GM18511 (cell line): ENCODE measurements around the gene GPR162.
"Not testable (repeated sequence)": the region's sequence is repeated elsewhere in the genome, so short reads cannot be mapped to it uniquely, and the experiment has no call there.

Experiments used
- ATAC-seq: cut with Tn5 transposase; IDR thresholded peaks from one replicate; pipeline ENCODE4 v1.9.1; 2021; ENCODE audit warnings: mild to moderate bottlenecking, moderate library complexity; ENCODE audit not compliant: unreplicated experiment

GPR162 gene

GRCh38 chr12:6871052-6871957, 49.7 kb downstream of the GPR162 start:
- ATAC-seq = no peak

- ATAC-seq = peak; percentile 43
Measured at GRCh38 chr12:6872073-6873048, 50.7 kb downstream of the GPR162 start.

DNA sequence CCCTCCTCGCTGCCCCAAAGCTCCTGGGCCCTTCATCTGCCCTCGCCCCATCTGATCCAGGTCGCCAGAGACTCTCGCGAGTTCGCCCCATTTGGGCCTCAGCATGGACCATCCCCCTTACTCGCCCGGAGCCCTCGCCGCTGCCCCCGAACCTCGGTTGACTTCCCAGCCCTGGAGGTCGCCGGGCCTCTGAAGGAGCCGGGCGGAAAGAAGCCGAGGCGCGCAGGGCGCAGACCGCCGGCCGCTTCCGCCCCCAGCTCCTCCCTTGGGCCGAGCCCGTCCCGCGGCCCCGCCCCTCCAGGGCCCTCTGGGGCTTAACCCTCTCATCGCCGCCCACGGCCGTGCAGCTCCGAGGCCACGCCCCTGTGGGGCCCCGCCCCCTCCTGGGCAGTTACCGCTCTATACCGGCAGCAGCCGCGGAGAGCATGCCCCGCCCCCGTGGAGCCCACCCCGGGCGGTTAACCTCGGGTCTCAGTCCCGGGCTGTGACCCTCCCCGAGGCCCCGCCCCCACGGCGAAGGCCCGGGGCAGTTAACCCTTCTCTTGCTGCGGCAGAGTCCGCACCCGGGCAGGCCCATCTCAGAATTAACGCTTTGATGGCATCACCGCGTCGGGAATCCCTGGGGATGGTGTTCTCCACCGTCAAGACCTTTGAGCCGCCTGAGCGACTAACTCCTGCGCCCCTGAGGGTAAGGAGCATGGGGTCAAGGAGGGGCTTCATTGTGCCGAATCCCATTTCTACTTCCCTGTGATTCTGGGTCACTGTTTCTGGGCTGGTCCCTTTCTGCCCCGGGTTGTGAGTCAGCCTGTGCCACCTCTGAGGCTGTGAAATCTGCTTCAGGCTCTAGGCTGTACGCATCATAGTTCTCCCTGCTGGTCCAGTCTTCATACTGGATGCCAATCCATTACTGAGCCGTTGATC, 51.7 kb downstream of the GPR162 start, which contains the start of gene SPSB2:
Gene SPSB2, minus strand, starts transcription at position 210 of the 921 bp plus-strand sequence. CDS start 402 bp downstream, outside the sequence.
- peak; percentile 77 for ATAC-seq

DNA sequence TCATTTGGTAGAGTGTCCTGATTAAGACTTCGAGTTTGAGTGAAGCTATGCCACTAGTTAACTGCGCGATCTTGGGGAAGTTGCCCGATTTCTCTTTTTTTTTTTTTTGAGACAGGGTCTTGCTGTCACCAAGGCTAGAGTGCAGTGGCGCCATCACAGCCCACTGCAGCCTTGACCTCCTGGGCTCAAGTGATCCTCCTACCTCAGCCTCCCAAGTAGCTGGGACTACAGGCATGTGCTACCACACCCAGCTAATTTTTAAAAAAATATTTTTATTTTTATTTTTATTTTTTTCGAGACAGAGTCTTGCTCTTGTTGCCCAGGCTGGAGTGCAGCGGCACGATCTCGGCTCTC, 52.4 kb downstream of the GPR162 start:
- ATAC-seq = not testable (repeated sequence)
